DMS114 treated with DMSO at 0.1 percent for 48 hours (cell line): Measurements from ENCODE around the gene JADE2.
"Not testable (repeated sequence)": the region's sequence is repeated elsewhere in the genome, so short reads cannot be mapped to it uniquely, and the experiment has no call there.

Source experiments
- DNase-seq: peaks from one replicate; lab custom pipeline; 2025; ENCODE audit not compliant: unreplicated experiment; lab: John Stamatoyannopoulos, UW

Gene JADE2

GRCh38 chr5:134524826-134525682 lies at the start of gene JADE2:
Gene JADE2, plus strand, starts transcription at chr5:134525670. Its CDS starts 10,188 bp downstream, at chr5:134535858.
- DNase-seq = peak; percentile 74

GRCh38 chr5:134477462-134478245 lies 47.8 kb upstream of the JADE2 start:
- DNase-seq = no peak

- no peak for DNase-seq
Measured at GRCh38 chr5:134479839-134480238, 45.6 kb upstream of the JADE2 start.

- DNase-seq = no peak
Measured at GRCh38 chr5:134489227-134489944, 36.1 kb upstream of the JADE2 start.

- DNase-seq = no peak
Measured at GRCh38 chr5:134490255-134490924, 35.1 kb upstream of the JADE2 start.

- DNase-seq = no peak
Measured at GRCh38 chr5:134490925-134491271, 34.6 kb upstream of the JADE2 start.

- no peak for DNase-seq
Measured at GRCh38 chr5:134491841-134492442, 33.5 kb upstream of the JADE2 start.

- no peak for DNase-seq
Measured at GRCh38 chr5:134492568-134492967, 32.9 kb upstream of the JADE2 start.

- no peak for DNase-seq
Measured at GRCh38 chr5:134493461-134494055, 31.9 kb upstream of the JADE2 start.

- DNase-seq = no peak
Measured at GRCh38 chr5:134494780-134495179, 30.7 kb upstream of the JADE2 start.

- DNase-seq = not testable (repeated sequence)
Measured at GRCh38 chr5:134499905-134500304, 25.6 kb upstream of the JADE2 start.

- no peak for DNase-seq
Measured at GRCh38 chr5:134500699-134501430, 24.6 kb upstream of the JADE2 start.

- no peak for DNase-seq
Measured at GRCh38 chr5:134502259-134502658, 23.2 kb upstream of the JADE2 start.

- no peak for DNase-seq
Measured at GRCh38 chr5:134503088-134503936, 22.2 kb upstream of the JADE2 start.

- no peak for DNase-seq
Measured at GRCh38 chr5:134503937-134504437, 21.5 kb upstream of the JADE2 start.

GRCh38 chr5:134504629-134505300 lies 20.7 kb upstream of the JADE2 start:
- DNase-seq = no peak

- DNase-seq = no peak
Measured at GRCh38 chr5:134506054-134507039, 19.1 kb upstream of the JADE2 start.
